Activated T-helper 2 cell treated with anti-CD3 and anti-CD28 coated beads, Interferon-gamma antibody, Interleukin-2, Interleukin-4, amounts not matched to agents 10 μg/mL and 5 μg/mL and 100 μg/mL, durations not matched to agents 14 hours and 24 hours and 36 hours (primary cell): ENCODE results near the gene PTGES3L. TPM values are rescaled to one million over a fixed set of nuclear protein-coding genes. Genes with fewer than 3 reads are reported as not detected.

Source experiments
- DNase-seq: peaks from one replicate; pipeline ENCODE4 v3.0.0; 2021; ENCODE audit warnings: low spot score
- H3K27ac Mint-ChIP-seq: one replicate; pipeline ENCODE4 v1.8.0; 2021; ENCODE audit warnings: mixed read lengths
- H3K27me3 Mint-ChIP-seq: one replicate; pipeline ENCODE4 v1.8.0; 2021; ENCODE audit warnings: low read depth, mixed read lengths
- H3K36me3 Mint-ChIP-seq: one replicate; pipeline ENCODE4 v1.8.0; 2021; ENCODE audit warnings: low read depth, mixed read lengths
- H3K4me1 Mint-ChIP-seq: one replicate; pipeline ENCODE4 v1.8.0; 2021; ENCODE audit warnings: low read depth, mixed read lengths
- H3K4me3 Mint-ChIP-seq: one replicate; pipeline ENCODE4 v1.8.0; 2021; ENCODE audit warnings: low read depth, mild to moderate bottlenecking, moderate library complexity, mixed read lengths
- H3K9me3 Mint-ChIP-seq: one replicate; pipeline ENCODE4 v1.8.0; 2021; ENCODE audit warnings: mixed read lengths
- intact Hi-C: fragments of 100-400 bp; cut with micrococcal nuclease; formaldehyde crosslinking; loops from one replicate; pipeline ENCODE4 v1.15.1; 2023
- total RNA-seq: library from RNA; stranded (reverse); gene quantifications from 2 replicates; pipeline ENCODE4 v1.2.3, GENCODE V29; 2022

The PTGES3L gene
- total RNA-seq, 1 donor from 2014 or later: 2.1 TPM

DNA sequence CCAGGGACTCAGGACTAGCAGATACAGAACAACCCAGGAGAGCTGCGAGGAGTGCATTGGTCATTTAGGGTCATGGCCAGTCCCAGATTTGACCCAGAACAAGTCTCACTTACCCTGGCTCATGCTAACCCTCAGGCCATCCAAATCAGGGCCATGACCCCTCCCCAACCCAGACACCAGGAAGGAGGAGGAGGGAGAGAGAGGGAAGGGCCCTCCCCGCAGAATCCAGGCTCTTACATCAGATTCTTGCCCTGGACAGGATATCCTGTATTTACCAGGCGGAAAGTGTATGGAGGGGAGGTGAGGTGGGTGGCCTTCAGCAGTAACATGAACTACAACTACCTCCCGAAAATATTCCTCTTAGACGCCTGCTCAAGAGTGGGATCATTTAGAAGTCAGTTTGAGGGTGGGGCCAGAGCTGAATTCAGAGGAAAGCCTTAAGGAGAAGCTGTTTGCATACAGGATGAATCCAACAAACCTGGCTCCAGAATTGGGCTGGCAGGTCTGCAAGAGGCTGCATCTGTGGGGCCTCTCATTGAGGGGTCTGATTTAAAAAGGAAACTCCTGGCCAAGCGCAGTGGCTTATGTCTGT, 40.2 kb upstream of the PTGES3L start:
- intact Hi-C loops: loop anchor here (5.0 kb wide), 3 partner anchors 152 to 462 kb away; partner anchors contain the start of genes DHX8 and NBR1
- Mint-ChIP-seq H3K27ac (no peak overlapping the region), H3K9me3 (no peaks in the 10 kb centered on the region), H3K27me3 (peaks cover 7% of the 10 kb centered on the region), H3K4me1 (peaks cover 26% of the 10 kb centered on the region), H3K4me3 (peak overlapping the region; percentile 52), H3K36me3 (peaks cover 3% of the 10 kb centered on the region)
- DNase-seq: no peak

DNA sequence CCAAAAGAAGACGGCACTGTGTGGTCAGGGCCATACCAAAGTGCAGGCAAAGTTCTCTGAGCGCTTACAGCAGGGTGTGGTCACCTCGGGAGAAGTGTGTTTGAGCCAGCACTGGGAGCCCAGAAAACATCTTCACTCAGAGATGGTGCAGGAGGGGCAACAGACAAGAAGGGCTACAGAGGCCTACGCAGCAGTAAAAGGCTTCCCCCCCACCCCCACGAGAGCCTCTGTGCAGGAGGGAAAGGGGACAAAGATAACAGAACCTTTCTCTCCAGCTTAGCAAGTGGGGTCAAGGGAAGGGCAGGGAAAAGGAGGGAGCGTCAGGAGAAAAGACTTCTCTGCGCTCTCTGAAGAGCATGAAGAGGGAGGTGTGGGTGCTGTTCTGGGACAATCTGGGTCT, 39.5 kb upstream of the PTGES3L start:
- no peaks in the 10 kb centered on the region for H3K9me3 Mint-ChIP-seq
- no peak for DNase-seq
- H3K4me1 Mint-ChIP-seq: peaks cover 21% of the 10 kb centered on the region
- intact Hi-C loops: no loop called here
- peak overlapping the region; percentile 52 for H3K4me3 Mint-ChIP-seq
- no peak overlapping the region for H3K27ac Mint-ChIP-seq
- peaks cover 2% of the 10 kb centered on the region for H3K27me3 Mint-ChIP-seq
- peaks cover 10% of the 10 kb centered on the region for H3K36me3 Mint-ChIP-seq

DNA sequence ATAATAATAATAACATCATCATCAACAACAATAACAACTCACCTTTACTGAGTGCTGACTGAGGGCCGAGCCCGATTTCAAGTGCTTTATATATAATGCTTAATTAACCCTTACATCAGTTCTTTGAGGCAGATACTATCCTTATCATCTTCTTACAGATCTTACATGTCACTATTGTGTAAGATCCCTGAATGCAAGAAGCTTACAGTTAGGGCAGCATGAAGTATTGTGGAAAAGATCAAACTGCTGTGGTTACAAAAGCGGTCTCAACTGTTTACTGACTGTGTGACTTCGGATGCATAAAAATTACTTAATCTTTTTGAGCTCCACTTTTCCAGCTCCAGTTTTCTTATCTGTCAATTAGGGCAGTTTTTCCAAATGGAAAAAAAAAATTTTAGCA, 39.1 kb upstream of the PTGES3L start:
- H3K9me3 Mint-ChIP-seq: no peaks in the 10 kb centered on the region
- H3K27me3 Mint-ChIP-seq: no peaks in the 10 kb centered on the region
- intact Hi-C loops: no loop called here
- no peak for DNase-seq
- peaks cover 19% of the 10 kb centered on the region for H3K4me1 Mint-ChIP-seq
- no peak overlapping the region for H3K4me3 Mint-ChIP-seq
- peaks cover 13% of the 10 kb centered on the region for H3K36me3 Mint-ChIP-seq
- H3K27ac Mint-ChIP-seq: no peak overlapping the region

DNA sequence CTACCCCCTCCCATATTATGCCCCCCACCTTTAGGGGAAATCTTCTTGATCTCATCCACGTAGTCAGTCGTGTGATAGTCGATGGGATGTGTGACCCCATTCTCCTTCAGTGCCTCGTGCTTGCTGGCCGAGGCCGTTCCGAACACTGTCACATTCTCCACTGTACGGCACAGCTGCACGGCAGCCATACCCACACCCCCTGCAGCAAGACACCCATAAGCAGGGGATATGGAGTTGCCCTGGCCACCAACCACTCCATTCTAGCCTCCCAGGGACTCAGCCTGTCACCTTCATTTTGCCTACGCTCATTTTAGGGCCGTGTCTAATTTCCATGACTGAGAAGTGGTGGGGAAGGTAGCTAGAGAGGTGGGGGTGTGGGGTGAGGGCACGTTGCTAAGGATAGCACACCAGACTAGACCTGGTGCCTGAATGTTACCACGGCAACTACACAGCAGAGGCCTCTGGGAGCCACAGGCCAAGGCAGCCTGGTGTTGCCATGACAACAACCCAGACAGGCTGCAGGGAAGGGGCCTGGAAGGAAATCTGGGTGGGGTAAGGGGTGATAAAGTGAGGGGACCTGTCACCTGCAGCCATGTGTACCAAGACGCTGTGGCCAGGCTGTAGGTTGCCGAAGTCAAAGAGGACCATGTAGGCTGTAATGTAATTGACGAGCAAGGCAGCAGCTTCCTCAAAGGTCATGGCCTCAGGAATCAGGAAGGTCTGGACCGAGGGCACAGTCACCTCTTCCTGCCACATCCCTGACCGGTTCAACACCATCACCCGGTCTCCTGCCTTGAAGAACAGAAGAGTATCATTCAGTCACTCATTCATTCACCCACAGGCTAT, 38.4 kb upstream of the PTGES3L start:
- Mint-ChIP-seq H3K4me1 (peaks cover 19% of the 10 kb centered on the region), H3K36me3 (peaks cover 17% of the 10 kb centered on the region), H3K4me3 (no peak overlapping the region), H3K27ac (no peak overlapping the region), H3K9me3 (no peaks in the 10 kb centered on the region), H3K27me3 (no peaks in the 10 kb centered on the region)
- intact Hi-C loops: no loop called here
- peak; percentile 37 for DNase-seq

DNA sequence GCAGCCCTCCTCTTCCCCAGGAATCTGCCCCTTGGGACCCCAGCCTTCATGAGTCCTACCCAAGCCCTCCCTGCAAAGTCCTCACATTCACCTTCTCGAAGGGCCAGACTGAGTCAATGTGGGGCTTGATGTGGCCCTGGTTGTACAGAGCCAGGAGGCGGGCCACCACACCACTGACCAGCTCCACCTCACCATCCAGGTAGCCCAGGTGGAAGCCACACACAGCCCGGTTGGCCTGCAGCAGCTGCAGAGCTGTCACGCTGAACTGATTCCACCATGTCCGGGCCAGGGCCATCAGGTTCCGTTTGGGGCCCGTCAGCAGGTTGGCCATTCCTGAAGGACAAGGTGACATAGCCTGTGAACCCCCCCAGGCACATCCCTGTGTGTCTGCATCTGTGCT, 36.3 kb upstream of the PTGES3L start:
- Mint-ChIP-seq H3K27ac (no peak overlapping the region), H3K9me3 (no peaks in the 10 kb centered on the region), H3K4me3 (no peak overlapping the region), H3K4me1 (peaks cover 18% of the 10 kb centered on the region), H3K36me3 (peaks cover 30% of the 10 kb centered on the region), H3K27me3 (no peaks in the 10 kb centered on the region)
- DNase-seq: no peak
- intact Hi-C loops: no loop called here

DNA sequence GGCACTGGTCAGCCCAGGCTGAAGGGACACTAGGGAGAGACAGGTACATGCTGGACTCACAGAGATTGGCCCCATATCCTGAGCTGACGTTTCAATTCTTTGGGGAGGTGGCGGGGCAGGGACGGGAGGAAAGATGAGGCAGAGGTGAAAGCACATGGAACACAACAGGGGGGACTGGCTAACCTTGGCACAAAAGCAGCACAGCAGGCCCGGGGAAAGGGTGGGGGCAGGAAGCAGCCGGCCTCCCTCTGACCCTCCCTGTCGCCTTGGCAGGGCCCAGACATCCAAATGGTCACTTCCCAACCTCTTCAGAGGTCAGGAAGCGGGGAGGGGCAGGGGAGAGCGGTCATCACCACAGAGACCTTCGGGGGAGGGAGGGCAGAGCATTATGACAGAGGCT, 35.7 kb upstream of the PTGES3L start:
- H3K27ac Mint-ChIP-seq: no peak overlapping the region
- intact Hi-C loops: no loop called here
- H3K9me3 Mint-ChIP-seq: no peaks in the 10 kb centered on the region
- H3K4me1 Mint-ChIP-seq: peaks cover 19% of the 10 kb centered on the region
- DNase-seq: no peak
- H3K27me3 Mint-ChIP-seq: no peaks in the 10 kb centered on the region
- no peak overlapping the region for H3K4me3 Mint-ChIP-seq
- H3K36me3 Mint-ChIP-seq: peaks cover 32% of the 10 kb centered on the region

DNA sequence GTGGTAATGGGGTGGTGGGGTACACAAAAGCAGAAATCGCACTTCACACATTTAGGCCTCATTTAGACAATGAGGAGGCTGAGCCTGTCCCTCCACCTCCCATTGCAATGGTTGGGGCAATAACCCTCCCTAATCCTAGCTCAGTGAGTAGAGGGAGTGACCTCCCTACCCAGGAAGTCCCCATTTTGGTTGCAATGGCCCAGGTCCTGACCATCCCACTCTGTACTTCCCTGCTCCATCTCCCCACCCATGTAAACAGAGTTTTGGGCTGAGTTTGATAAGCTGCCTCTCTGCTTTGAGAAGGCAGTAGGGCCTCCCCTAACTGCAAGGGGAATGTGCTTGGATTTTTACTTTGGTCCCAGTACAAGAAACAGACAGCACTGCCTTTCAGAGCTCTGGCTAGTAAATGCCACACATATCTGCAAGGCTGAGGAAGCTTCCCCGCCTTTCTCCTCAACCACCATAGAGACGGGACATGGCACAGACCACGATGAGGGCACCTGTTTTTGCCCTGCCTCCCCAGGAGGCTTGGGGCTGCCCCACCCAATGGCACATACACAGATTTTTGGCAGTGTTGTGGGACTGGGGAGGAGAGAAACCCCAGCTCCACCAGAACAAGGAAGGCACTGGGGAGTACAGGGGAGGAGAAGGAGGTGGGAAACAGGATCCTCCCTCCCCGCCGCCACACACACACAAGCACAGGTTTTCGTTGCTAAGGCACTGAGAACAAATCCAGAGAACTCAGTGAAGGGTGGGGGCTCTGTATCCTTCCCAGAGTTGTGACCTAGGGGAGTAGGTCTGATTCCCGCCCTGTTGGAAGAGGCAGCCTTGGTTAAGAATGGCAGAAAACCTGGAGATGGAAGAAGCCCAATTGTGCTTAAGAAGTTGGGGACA, 35.0 kb upstream of the PTGES3L start:
- intact Hi-C loops: no loop called here
- H3K27ac Mint-ChIP-seq: no peak overlapping the region

DNA sequence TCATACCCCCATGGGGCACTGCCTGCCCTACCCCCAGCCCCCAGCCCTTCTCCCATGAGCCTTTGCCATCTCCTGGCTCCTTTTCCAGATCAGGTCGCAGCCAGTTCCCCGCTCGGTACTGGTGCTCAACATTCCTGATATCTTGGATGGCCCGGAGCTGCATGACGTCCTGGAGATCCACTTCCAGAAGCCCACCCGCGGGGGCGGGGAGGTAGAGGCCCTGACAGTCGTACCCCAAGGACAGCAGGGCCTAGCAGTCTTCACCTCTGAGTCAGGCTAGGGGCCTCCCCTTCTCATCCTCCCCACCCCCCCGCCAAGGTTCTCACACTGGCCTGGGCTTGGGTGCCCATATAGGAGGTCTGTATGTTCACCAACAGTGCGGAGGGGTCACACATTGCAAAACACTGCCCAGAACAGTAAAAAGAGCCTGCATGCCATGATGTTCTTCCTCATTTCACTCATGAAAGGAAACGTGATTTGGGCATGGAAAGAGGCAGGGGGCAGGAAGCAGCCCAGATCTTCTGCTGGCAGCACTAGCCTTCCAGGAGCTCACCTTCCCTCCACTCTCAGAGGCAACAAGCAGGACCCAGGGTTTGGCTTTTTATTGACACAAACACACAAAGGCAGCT, 34.3 kb upstream of the PTGES3L start:
- no peak for DNase-seq
- peaks cover 37% of the 10 kb centered on the region for H3K36me3 Mint-ChIP-seq
- H3K4me3 Mint-ChIP-seq: no peak overlapping the region
- H3K4me1 Mint-ChIP-seq: peaks cover 17% of the 10 kb centered on the region
- H3K27me3 Mint-ChIP-seq: no peaks in the 10 kb centered on the region
- H3K9me3 Mint-ChIP-seq: no peaks in the 10 kb centered on the region
- H3K27ac Mint-ChIP-seq: no peak overlapping the region
- intact Hi-C loops: no loop called here

More for the DNA sequence above, 35.0 kb upstream of the PTGES3L start:
- Mint-ChIP-seq H3K36me3 (peaks cover 37% of the 10 kb centered on the region), H3K9me3 (no peaks in the 10 kb centered on the region), H3K4me1 (peaks cover 22% of the 10 kb centered on the region), H3K4me3 (no peak overlapping the region), H3K27me3 (no peaks in the 10 kb centered on the region)
- no peak for DNase-seq

DNA sequence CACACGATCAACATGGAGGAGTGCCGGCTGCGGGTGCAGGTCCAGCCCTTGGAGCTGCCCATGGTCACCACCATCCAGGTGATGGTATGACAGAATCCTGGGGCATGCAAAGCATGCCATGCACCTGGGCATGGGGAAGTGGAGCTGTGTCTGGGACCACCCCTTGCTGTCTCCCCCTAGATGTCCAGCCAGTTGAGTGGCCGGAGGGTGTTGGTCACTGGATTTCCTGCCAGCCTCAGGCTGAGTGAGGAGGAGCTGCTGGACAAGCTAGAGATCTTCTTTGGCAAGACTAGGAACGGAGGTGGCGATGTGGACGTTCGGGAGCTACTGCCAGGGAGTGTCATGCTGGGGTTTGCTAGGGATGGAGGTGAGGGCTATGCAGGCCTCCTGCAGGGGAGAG, 33.4 kb upstream of the PTGES3L start:
- intact Hi-C loops: no loop called here
- Mint-ChIP-seq H3K4me3 (no peak overlapping the region), H3K27ac (no peak overlapping the region), H3K36me3 (peaks cover 37% of the 10 kb centered on the region), H3K27me3 (no peaks in the 10 kb centered on the region), H3K9me3 (no peaks in the 10 kb centered on the region), H3K4me1 (peaks cover 10% of the 10 kb centered on the region)
- no peak for DNase-seq

DNA sequence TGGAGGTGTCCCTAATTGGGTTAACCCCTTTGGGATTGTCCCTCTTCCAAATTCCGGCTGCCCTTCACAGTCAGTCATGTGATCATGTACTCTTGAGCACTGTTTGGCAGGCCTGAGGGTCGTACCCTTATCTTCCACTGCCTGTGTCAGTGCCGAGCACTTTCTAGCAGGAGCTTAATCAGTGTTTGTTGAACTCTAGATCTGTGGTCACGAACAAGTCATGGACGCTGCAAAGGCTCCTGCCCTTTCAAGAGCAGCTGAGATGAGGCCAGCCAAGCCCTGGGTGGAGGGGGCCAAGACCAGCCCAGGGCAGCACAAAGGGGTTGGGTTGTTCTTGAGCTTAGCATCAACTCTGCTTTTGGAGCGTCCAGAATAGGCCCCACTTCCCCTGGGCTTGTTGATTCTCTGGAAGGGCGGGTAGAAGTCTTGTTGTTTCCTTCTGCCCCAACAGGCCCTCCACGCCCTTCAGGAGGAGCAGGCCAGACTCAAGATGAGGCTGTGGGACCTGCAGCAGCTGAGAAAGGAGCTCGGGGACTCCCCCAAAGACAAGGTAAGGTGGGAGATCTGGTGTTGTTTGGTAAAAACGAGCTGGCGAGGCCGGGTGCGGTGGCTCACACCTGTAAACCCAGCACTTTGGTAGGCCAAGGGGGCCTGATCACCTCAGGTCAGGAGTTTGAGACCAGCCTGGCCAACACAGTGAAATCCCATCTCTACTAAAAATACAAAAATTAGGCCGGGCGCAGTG, 32.0 kb upstream of the PTGES3L start:
- peaks cover 15% of the 10 kb centered on the region for H3K4me1 Mint-ChIP-seq
- H3K27ac Mint-ChIP-seq: no peak overlapping the region
- H3K27me3 Mint-ChIP-seq: no peaks in the 10 kb centered on the region
- H3K4me3 Mint-ChIP-seq: no peak overlapping the region
- H3K36me3 Mint-ChIP-seq: peaks cover 37% of the 10 kb centered on the region
- H3K9me3 Mint-ChIP-seq: no peaks in the 10 kb centered on the region
- intact Hi-C loops: no loop called here
- DNase-seq: no peak

DNA sequence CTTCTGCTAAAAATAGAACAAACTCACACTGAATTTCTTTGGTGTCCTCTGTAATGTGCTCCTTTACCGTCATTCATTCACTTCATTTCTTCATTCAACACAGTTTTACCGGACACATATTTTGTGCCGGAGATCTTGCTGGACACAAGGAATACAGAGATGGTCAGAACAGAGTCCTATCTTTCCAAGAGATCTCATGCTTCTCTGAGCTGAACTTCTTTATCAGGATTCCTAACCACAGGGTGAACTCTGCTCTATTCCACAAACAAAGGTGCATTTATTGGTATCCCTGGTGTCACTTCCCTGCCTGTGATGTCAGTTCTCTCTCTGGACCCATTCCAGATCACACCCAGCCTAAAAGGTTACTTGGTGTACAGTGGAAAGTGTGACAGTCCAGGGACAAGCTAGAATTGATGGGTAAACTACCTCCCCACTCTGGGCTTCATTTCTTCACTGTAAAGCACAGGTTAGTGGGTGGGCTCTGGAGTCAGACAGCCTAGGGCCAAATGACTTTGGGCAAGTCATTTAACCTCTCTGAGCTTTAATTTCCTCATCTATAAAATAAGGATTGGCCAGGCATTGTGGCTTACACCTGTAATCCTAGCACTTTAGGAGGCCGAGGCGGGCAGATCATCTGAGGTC, 30.9 kb upstream of the PTGES3L start:
- no peak overlapping the region for H3K4me3 Mint-ChIP-seq
- no peaks in the 10 kb centered on the region for H3K27me3 Mint-ChIP-seq
- H3K9me3 Mint-ChIP-seq: no peaks in the 10 kb centered on the region
- no peak for DNase-seq
- intact Hi-C loops: no loop called here
- H3K27ac Mint-ChIP-seq: peak overlapping the region; percentile 6
- H3K36me3 Mint-ChIP-seq: peaks cover 37% of the 10 kb centered on the region
- H3K4me1 Mint-ChIP-seq: peaks cover 18% of the 10 kb centered on the region
